Heart left ventricle (tissue), 13 donors: ENCODE data around the gene ZFP36.

Experiments used
- POLR2A ChIP-seq, 2 donors: fragments of 450-650 bp; IDR thresholded peaks; one replicate each; pipeline ENCODE4 v1.6.1; 2017; ENCODE audit warnings: antibody characterized with exemption in 2 of 2, mild to moderate bottlenecking in 2 of 2, moderate library complexity in 2 of 2
- TF ChIP-seq, protein P1 (sequence below), 12 donors: fragments of 200-600 bp; sonication (generic) in 4 of 12; IDR thresholded peaks; one replicate each; pipeline versions ENCODE4 v1.5.0 to v1.8.0; 2018 to 2022; ENCODE audit warnings: antibody characterized with exemption in 12 of 12, mild to moderate bottlenecking in 5 of 12
- donor health status: ischemic (EF 13 %, LVEDD 7.1; RV severe dilation, severe dysfunction).
- donor health status: DM: no; HTN: yes; CAD: no.
- donor health status: DM: no; HTN: no; CAD: no.
- donor health status: ischemic (EF 25% LVEDD 6.9; RV normal size, moderate dysfunction).
- donor health status: ischemic (EF 25% LVEDD 5.7; RV mildly dilated, moderate dysfunction).
- donor health status: ischemic (EF 35%, LVEDD 5.7; RV mildly dilated, moderate dysfunction).
- donor health status: nonischemic (EF 11% LVEDD 7.7; RV severe dilation, severe dysfunction).
- donor health status: DM: yes; HTN: yes; CAD: no.
- donor health status: PGD.
- donor health status: ischemic (EF 29% LVEDD 5.4; RV normal size, mild dysfunction).
- donor health status: nonischemic (EF 23%, LVEDD 6.1; RV moderate dilation, normal function).

DNA sequence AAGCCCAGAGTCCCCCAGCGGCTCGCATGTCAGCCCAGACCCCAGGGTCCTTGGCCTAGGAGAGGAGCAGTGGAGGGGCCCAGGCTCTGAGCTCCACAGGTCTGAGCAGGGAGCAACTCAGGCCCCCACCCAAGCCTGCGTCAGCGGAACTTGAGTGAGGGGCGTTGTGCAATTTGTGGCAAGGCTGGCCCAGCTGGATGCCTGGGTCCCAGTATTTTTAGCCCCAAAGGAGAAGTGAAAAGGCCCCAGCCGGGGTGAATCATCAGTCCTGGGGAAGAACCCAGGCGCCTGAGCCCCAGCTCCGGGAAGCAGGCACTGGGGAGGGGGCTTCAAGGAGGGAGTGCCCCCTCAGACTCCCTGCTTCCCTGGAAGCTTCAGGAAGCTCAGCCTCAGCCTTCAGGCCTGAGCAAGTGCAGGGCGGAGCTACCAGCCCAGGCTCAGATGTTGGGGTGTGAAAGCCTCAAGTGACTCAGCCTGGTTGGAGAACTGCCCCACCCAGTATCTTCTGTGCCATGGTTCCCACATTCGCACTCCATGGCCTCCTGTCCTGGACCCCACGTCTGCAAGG is 8.3 kb upstream of the ZFP36 start:
- TF ChIP-seq, protein P1, sequence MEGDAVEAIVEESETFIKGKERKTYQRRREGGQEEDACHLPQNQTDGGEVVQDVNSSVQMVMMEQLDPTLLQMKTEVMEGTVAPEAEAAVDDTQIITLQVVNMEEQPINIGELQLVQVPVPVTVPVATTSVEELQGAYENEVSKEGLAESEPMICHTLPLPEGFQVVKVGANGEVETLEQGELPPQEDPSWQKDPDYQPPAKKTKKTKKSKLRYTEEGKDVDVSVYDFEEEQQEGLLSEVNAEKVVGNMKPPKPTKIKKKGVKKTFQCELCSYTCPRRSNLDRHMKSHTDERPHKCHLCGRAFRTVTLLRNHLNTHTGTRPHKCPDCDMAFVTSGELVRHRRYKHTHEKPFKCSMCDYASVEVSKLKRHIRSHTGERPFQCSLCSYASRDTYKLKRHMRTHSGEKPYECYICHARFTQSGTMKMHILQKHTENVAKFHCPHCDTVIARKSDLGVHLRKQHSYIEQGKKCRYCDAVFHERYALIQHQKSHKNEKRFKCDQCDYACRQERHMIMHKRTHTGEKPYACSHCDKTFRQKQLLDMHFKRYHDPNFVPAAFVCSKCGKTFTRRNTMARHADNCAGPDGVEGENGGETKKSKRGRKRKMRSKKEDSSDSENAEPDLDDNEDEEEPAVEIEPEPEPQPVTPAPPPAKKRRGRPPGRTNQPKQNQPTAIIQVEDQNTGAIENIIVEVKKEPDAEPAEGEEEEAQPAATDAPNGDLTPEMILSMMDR (IDR thresholded peaks at IDR 0.05), result no peak
- no peak for TF ChIP-seq POLR2A (IDR thresholded peaks at IDR 0.05)
